ENCODE measurements around the gene ADAM17. TPM values are rescaled to one million over a fixed set of nuclear protein-coding genes. Genes with fewer than 3 reads are reported as not detected.

Gene ADAM17
- polyA plus RNA-seq, 1 experiment, result 14.0 TPM

- ChIA-PET CTCF (no interaction called here), POLR2A (interaction anchor here (1.0 kb wide), 1 partner anchor 21 kb away, joined by 3 read pairs; no protein-coding TSS in a partner anchor)
- Histone ChIP-seq H3K9me3 (ENCODE audit: control insufficient read depth, insufficient read depth, low read length) (no peaks in the 10 kb centered on the region), H3K27ac (ENCODE audit: low read depth, low read length) (no peak overlapping the region), H3K4me3 (ENCODE audit: low read depth, low read length) (no peak overlapping the region), H3K27me3 (ENCODE audit: control insufficient read depth, insufficient read depth, low read length) (no peaks in the 10 kb centered on the region)
- TF ChIP-seq, protein P1, sequence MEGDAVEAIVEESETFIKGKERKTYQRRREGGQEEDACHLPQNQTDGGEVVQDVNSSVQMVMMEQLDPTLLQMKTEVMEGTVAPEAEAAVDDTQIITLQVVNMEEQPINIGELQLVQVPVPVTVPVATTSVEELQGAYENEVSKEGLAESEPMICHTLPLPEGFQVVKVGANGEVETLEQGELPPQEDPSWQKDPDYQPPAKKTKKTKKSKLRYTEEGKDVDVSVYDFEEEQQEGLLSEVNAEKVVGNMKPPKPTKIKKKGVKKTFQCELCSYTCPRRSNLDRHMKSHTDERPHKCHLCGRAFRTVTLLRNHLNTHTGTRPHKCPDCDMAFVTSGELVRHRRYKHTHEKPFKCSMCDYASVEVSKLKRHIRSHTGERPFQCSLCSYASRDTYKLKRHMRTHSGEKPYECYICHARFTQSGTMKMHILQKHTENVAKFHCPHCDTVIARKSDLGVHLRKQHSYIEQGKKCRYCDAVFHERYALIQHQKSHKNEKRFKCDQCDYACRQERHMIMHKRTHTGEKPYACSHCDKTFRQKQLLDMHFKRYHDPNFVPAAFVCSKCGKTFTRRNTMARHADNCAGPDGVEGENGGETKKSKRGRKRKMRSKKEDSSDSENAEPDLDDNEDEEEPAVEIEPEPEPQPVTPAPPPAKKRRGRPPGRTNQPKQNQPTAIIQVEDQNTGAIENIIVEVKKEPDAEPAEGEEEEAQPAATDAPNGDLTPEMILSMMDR (IDR thresholded peaks at IDR 0.05; ENCODE audit: low read depth, low read length), result no peak
- no peak for DNase-seq (ENCODE audit: low read depth, low spot score)
These were observed 58.6 kb downstream of the ADAM17 start for GRCh38 chr2:9497017-9497416.

DNA sequence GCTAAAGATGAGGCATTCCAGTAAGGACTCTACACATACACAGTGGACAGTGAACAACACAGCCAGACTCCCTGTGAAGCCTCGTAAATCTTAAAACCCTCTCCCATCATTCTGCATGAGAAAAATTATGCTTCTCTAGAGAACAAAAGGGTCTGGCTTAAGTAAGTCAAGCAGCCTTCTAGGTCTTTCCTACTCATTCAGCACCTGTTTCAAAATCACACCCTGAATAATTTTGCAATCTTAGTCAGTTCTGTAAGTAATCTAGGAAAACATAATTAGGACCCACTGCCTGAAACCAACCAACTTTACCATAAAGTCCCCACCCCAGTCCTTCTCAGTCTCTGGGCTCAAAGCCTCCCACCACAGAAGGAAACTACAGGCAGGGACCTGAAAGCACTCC is 61.5 kb downstream of the ADAM17 start:
- Histone ChIP-seq H3K9me3 (ENCODE audit: control insufficient read depth, insufficient read depth, low read length) (no peaks in the 10 kb centered on the region), H3K27ac (ENCODE audit: low read depth, low read length) (no peak overlapping the region), H3K4me3 (ENCODE audit: low read depth, low read length) (no peak overlapping the region), H3K27me3 (ENCODE audit: control insufficient read depth, insufficient read depth, low read length) (no peaks in the 10 kb centered on the region)
- DNase-seq (ENCODE audit: low read depth, low spot score), result no peak
- POLR2A ChIA-PET, result no interaction called here
- TF ChIP-seq, protein P1 (IDR thresholded peaks at IDR 0.05; ENCODE audit: low read depth, low read length), result no peak
- CTCF ChIA-PET, result no interaction called here

DNA sequence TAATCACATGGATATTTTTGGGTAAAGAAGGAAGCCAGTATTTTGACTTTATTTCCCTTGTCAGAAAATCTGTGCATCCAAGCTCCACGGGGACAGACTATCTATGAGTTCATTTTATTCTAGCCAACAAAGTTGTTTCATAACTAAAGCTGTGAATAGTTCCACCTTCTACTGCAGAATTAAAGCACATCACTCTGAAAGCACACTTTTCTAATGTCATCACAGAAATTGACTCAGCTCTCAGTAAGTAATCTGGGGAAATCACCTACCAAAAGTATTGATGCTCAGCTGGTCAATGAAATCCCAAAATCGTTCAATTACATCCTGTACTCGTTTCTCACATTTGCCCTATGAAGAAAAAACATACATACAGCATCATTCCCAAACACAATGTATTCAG is 62.2 kb downstream of the ADAM17 start:
- POLR2A ChIA-PET, result no interaction called here
- DNase-seq (ENCODE audit: low read depth, low spot score), result no peak
- Histone ChIP-seq H3K9me3 (ENCODE audit: control insufficient read depth, insufficient read depth, low read length) (no peaks in the 10 kb centered on the region), H3K27ac (ENCODE audit: low read depth, low read length) (no peak overlapping the region), H3K27me3 (ENCODE audit: control insufficient read depth, insufficient read depth, low read length) (no peaks in the 10 kb centered on the region), H3K4me3 (ENCODE audit: low read depth, low read length) (no peak overlapping the region)
- CTCF ChIA-PET, result no interaction called here
- TF ChIP-seq, protein P1 (IDR thresholded peaks at IDR 0.05; ENCODE audit: low read depth, low read length), result no peak

DNA sequence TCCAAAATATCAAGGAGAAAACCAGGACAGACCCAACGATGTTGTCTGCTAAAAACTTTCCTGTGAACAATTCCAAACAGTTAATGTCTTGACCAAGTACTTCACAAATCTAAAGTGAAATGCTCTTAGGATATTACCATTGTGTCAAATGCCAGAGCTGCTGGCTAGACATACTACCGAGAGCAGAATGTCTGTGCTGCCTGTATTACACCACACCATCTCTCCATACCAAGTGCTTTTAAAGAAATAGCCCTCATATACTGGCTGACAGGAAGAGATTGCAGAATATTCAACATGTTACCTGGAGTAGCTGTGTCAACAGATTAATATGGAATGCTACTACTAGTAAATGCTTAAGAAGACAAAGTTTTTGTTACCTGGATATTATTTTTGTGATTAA is 62.7 kb downstream of the ADAM17 start:
- CTCF ChIA-PET, result no interaction called here
- TF ChIP-seq, protein P1 (IDR thresholded peaks at IDR 0.05; ENCODE audit: low read depth, low read length), result no peak
- no peaks in the 10 kb centered on the region for H3K27me3 ChIP-seq (ENCODE audit: control insufficient read depth, insufficient read depth, low read length)
- POLR2A ChIA-PET, result no interaction called here
- no peaks in the 10 kb centered on the region for H3K9me3 ChIP-seq (ENCODE audit: control insufficient read depth, insufficient read depth, low read length)
- no peak overlapping the region for H3K27ac ChIP-seq (ENCODE audit: low read depth, low read length)
- DNase-seq (ENCODE audit: low read depth, low spot score), result no peak
- H3K4me3 ChIP-seq (ENCODE audit: low read depth, low read length), result no peak overlapping the region

- no peak for DNase-seq (ENCODE audit: low read depth, low spot score)
- POLR2A ChIA-PET, result interaction anchor here (1.5 kb wide), 1 partner anchor 65 kb away, joined by 3 read pairs; the partner anchor contains the start of gene ADAM17
- Histone ChIP-seq H3K27ac (ENCODE audit: low read depth, low read length) (no peak overlapping the region), H3K4me3 (ENCODE audit: low read depth, low read length) (no peak overlapping the region), H3K9me3 (ENCODE audit: control insufficient read depth, insufficient read depth, low read length) (no peaks in the 10 kb centered on the region), H3K27me3 (ENCODE audit: control insufficient read depth, insufficient read depth, low read length) (no peaks in the 10 kb centered on the region)
- CTCF ChIA-PET, result no interaction called here
- TF ChIP-seq, protein P1 (IDR thresholded peaks at IDR 0.05; ENCODE audit: low read depth, low read length), result no peak
These were observed 64.8 kb downstream of the ADAM17 start for GRCh38 chr2:9490789-9491188.

All from AG04450 (cell line).